Tibial nerve (tissue), 4 donors: Measurements from ENCODE around the gene CLTRN. TPM values are rescaled to one million over a fixed set of nuclear protein-coding genes. Genes with fewer than 3 reads are reported as not detected.
A peak's percentile ranks its signal among the peaks of the same experiment; 100 is the strongest.

Experiments
- DNase-seq, 2 donors: peaks; one replicate each; pipeline ENCODE4 v3.0.0-alpha.2; 2019; ENCODE audit warnings: low spot score in 2 of 2
- H3K27ac ChIP-seq, 4 donors: fragments of 200-600 bp; sonication (generic) in 3 of 4; one replicate each; pipeline ENCODE4 v1.5.1; 2017 to 2019; ENCODE audit warnings: mild to moderate bottlenecking in 1 of 4
- H3K27me3 ChIP-seq, 2 donors: fragments of 200-600 bp; sonication (generic) in 1 of 2; one replicate each; pipeline versions ENCODE4 v1.5.1 to v1.6.0; 2017 to 2019
- H3K36me3 ChIP-seq, 3 donors: fragments of 200-600 bp; sonication (generic); one replicate each; pipeline ENCODE4 v1.5.1; 2018 to 2019
- H3K4me1 ChIP-seq, 4 donors: fragments of 200-600 bp; sonication (generic) in 3 of 4; one replicate each; pipeline ENCODE4 v1.5.1; 2017 to 2019
- H3K4me3 ChIP-seq, 4 donors: fragments of 200-600 bp; sonication (generic) in 3 of 4; one replicate each; pipeline ENCODE4 v1.5.1; 2017 to 2019; ENCODE audit warnings: mild to moderate bottlenecking in 1 of 4, moderate library complexity in 1 of 4
- H3K9me3 ChIP-seq, 4 donors: fragments of 200-600 bp; sonication (generic) in 3 of 4; one replicate each; pipeline ENCODE4 v1.5.1; 2017 to 2019
- CTCF ChIP-seq, 5 experiments: fragments of 200-600 bp in 3 of 5; fragments of 450-650 bp in 2 of 5; sonication (generic) in 3 of 5; IDR thresholded peaks; one replicate each; pipeline ENCODE4 v1.5.1; 2016 to 2019; ENCODE audit warnings: antibody characterized with exemption in 5 of 5, mild to moderate bottlenecking in 3 of 5, moderate library complexity in 2 of 5
- EP300 ChIP-seq, 2 donors: sonication (generic); formaldehyde crosslinking; IDR thresholded peaks; one replicate each; pipeline ENCODE4 v1.6.1; 2017; ENCODE audit warnings: antibody characterized with exemption in 2 of 2, mild to moderate bottlenecking in 1 of 2
- POLR2A ChIP-seq, 2 donors: fragments of 450-650 bp; IDR thresholded peaks; one replicate each; pipeline ENCODE4 v1.6.1; 2017; ENCODE audit warnings: antibody characterized with exemption in 2 of 2, mild to moderate bottlenecking in 2 of 2, moderate library complexity in 2 of 2
- WGBS, 2 donors: methylation state at CpG; one replicate each; pipeline ENCODE4 v1.1.5; 2018; 5-methylcytosine and 5-hydroxymethylcytosine counted together
- total RNA-seq, 4 donors: library from RNA; depleted of rRNA; stranded (reverse); fragments of >200 nt; gene quantifications; one replicate each; pipeline ENCODE4 v1.1.0, GENCODE V29; 2016

Gene CLTRN
- total RNA-seq, 4 donors from 2014 or later: 1.0 to 1.1 TPM; not detected in 2

- TF ChIP-seq POLR2A (IDR thresholded peaks at IDR 0.05) (no peak), CTCF (IDR thresholded peaks at IDR 0.05) (no peak), EP300 (IDR thresholded peaks at IDR 0.05) (no peak)
- Histone ChIP-seq H3K9me3 (no peaks in the 10 kb centered on the region), H3K36me3 (peaks cover 0 to 3% (median 0%) of the 10 kb centered on the region in 3 donors), H3K27ac (no peak overlapping the region), H3K4me3 (no peak overlapping the region), H3K4me1 (peaks cover 0 to 21% (median 9%) of the 10 kb centered on the region in 4 donors), H3K27me3 (no peaks in the 10 kb centered on the region)
- DNase-seq: no peak
- 94% methylated on average over 6 of the region's 6 CpGs for WGBS, 2 donors
Measured at GRCh38 chrX:15679246-15679645, 14.6 kb upstream of the CLTRN start.

GRCh38 chrX:15678339-15678738, 13.7 kb upstream of the CLTRN start:
- WGBS, 2 donors: 81 to 89% methylated on average over 2 of the region's 2 CpGs
- H3K9me3 ChIP-seq: no peaks in the 10 kb centered on the region
- no peak for TF ChIP-seq POLR2A (IDR thresholded peaks at IDR 0.05)
- no peak for TF ChIP-seq CTCF (IDR thresholded peaks at IDR 0.05)
- no peak for DNase-seq
- no peak overlapping the region for H3K27ac ChIP-seq
- no peaks in the 10 kb centered on the region for H3K27me3 ChIP-seq
- peaks cover 0 to 21% (median 9%) of the 10 kb centered on the region in 4 donors for H3K4me1 ChIP-seq
- H3K36me3 ChIP-seq: peaks cover 0 to 3% (median 0%) of the 10 kb centered on the region in 3 donors
- H3K4me3 ChIP-seq: no peak overlapping the region

- H3K4me3 ChIP-seq: no peak overlapping the region
- peak overlapping the region in 1 of 4 donors; percentile 6 for H3K27ac ChIP-seq
- H3K27me3 ChIP-seq: no peaks in the 10 kb centered on the region
- no peak for DNase-seq
- no peaks in the 10 kb centered on the region for H3K9me3 ChIP-seq
- H3K4me1 ChIP-seq: peaks cover 0 to 21% (median 9%) of the 10 kb centered on the region in 4 donors
- peaks cover 0 to 3% (median 0%) of the 10 kb centered on the region in 3 donors for H3K36me3 ChIP-seq
- TF ChIP-seq POLR2A (IDR thresholded peaks at IDR 0.05): no peak
- TF ChIP-seq CTCF (IDR thresholded peaks at IDR 0.05): no peak
- no peak for TF ChIP-seq EP300 (IDR thresholded peaks at IDR 0.05)
- 74 to 80% methylated on average over 2 of the region's 2 CpGs for WGBS, 2 donors
Measured at GRCh38 chrX:15676886-15677285, 12.3 kb upstream of the CLTRN start.

GRCh38 chrX:15675490-15675921, 10.9 kb upstream of the CLTRN start:
- TF ChIP-seq CTCF (IDR thresholded peaks at IDR 0.05): no peak
- TF ChIP-seq EP300 (IDR thresholded peaks at IDR 0.05): peak in 1 of 2 donors; percentile 2
- TF ChIP-seq POLR2A (IDR thresholded peaks at IDR 0.05): peak; percentile 47 to 54
- WGBS, 2 donors: 0 to 1% methylated on average over 23 to 38 of the region's 38 CpGs
- Histone ChIP-seq H3K4me3 (peak overlapping the region; percentile 59 to 78 (median 68)), H3K27me3 (no peaks in the 10 kb centered on the region), H3K27ac (peak overlapping the region; percentile 96 to 99 (median 98)), H3K4me1 (peaks cover 0 to 17% (median 9%) of the 10 kb centered on the region in 4 donors), H3K9me3 (no peaks in the 10 kb centered on the region), H3K36me3 (no peaks in the 10 kb centered on the region)
- DNase-seq: peak; percentile 65 to 71

GRCh38 chrX:15674841-15675489, 10.4 kb upstream of the CLTRN start:
- H3K9me3 ChIP-seq: no peaks in the 10 kb centered on the region
- DNase-seq: peak; percentile 86 to 88
- no peaks in the 10 kb centered on the region for H3K27me3 ChIP-seq
- 0 to 1% methylated on average over 48 to 49 of the region's 49 CpGs for WGBS, 2 donors
- no peaks in the 10 kb centered on the region for H3K36me3 ChIP-seq
- H3K4me3 ChIP-seq: peak overlapping the region; percentile 59 to 78 (median 68)
- H3K4me1 ChIP-seq: peaks cover 0 to 17% (median 9%) of the 10 kb centered on the region in 4 donors
- peak overlapping the region; percentile 96 to 99 (median 98) for H3K27ac ChIP-seq
- peak; percentile 69 to 91 for TF ChIP-seq EP300 (IDR thresholded peaks at IDR 0.05)
- peak in 1 of 5 experiments; percentile 42 for TF ChIP-seq CTCF (IDR thresholded peaks at IDR 0.05)
- peak; percentile 50 to 79 for TF ChIP-seq POLR2A (IDR thresholded peaks at IDR 0.05)
